ENCODE data around the gene LIPE. TPM values are rescaled to one million over a fixed set of nuclear protein-coding genes. Genes with fewer than 3 reads are reported as not detected.

The LIPE gene
- total and polyA plus RNA-seq, 7 donors = 5.3 to 27.7 (median 9.3) TPM

GRCh38 chr19:42362891-42363440 lies 64.2 kb downstream of the LIPE start:
- Histone ChIP-seq H3K9me3 (no peaks in the 10 kb centered on the region), H3K36me3 (ENCODE audit: insufficient read depth in 1 of 2, low read depth in 1 of 2) (peaks cover 0 to 47% of the 10 kb centered on the region in 2 donors), H3K27ac (no peak overlapping the region), H3K4me3 (no peak overlapping the region), H3K4me1 (peaks cover 20% of the 10 kb centered on the region), H3K27me3 (ENCODE audit: insufficient read depth in 3 of 3, low read length in 2 of 3) (no peaks in the 10 kb centered on the region)
- no peak for TF ChIP-seq CTCF (IDR thresholded peaks at IDR 0.05)
- 86 to 93% (median 87%) methylated on average over 11 to 13 of the region's 13 CpGs for WGBS, 3 donors
- intact Hi-C loops (cut with DNase I) = no loop called here
- DNase-seq = no peak
- ATAC-seq = no peak

GRCh38 chr19:42362342-42362741 lies 64.8 kb downstream of the LIPE start:
- intact Hi-C loops (cut with DNase I) = no loop called here
- Histone ChIP-seq H3K9me3 (no peaks in the 10 kb centered on the region), H3K27me3 (ENCODE audit: insufficient read depth in 3 of 3, low read length in 2 of 3) (no peaks in the 10 kb centered on the region), H3K27ac (no peak overlapping the region), H3K4me1 (peaks cover 20% of the 10 kb centered on the region), H3K36me3 (ENCODE audit: insufficient read depth in 1 of 2, low read depth in 1 of 2) (peaks cover 0 to 53% of the 10 kb centered on the region in 2 donors), H3K4me3 (no peak overlapping the region)
- TF ChIP-seq CTCF (IDR thresholded peaks at IDR 0.05) = no peak
- 95 to 98% (median 97%) methylated on average over 14 of the region's 14 CpGs for WGBS, 3 donors
- ATAC-seq (no peak), DNase-seq (no peak)

- ATAC-seq (no peak), DNase-seq (no peak)
- Histone ChIP-seq H3K27me3 (ENCODE audit: insufficient read depth in 3 of 3, low read length in 2 of 3) (no peaks in the 10 kb centered on the region), H3K4me1 (peaks cover 13% of the 10 kb centered on the region), H3K9me3 (no peaks in the 10 kb centered on the region), H3K36me3 (ENCODE audit: insufficient read depth in 1 of 2, low read depth in 1 of 2) (peaks cover 3 to 61% of the 10 kb centered on the region in 2 donors), H3K4me3 (no peak overlapping the region), H3K27ac (no peak overlapping the region)
- TF ChIP-seq CTCF (IDR thresholded peaks at IDR 0.05) = no peak
- 91 to 98% (median 94%) methylated on average over 7 of the region's 7 CpGs for WGBS, 3 donors
- intact Hi-C loops (cut with DNase I) = no loop called here
These were observed 65.7 kb downstream of the LIPE start for GRCh38 chr19:42361545-42361910.

- Histone ChIP-seq H3K9me3 (no peaks in the 10 kb centered on the region), H3K36me3 (ENCODE audit: insufficient read depth in 1 of 2, low read depth in 1 of 2) (peaks cover 3 to 67% of the 10 kb centered on the region in 2 donors), H3K4me1 (peaks cover 8% of the 10 kb centered on the region), H3K27ac (no peak overlapping the region), H3K27me3 (ENCODE audit: insufficient read depth in 3 of 3, low read length in 2 of 3) (no peaks in the 10 kb centered on the region), H3K4me3 (no peak overlapping the region)
- TF ChIP-seq CTCF (IDR thresholded peaks at IDR 0.05) = no peak
- WGBS, 3 donors = 84 to 88% (median 87%) methylated on average over 16 of the region's 16 CpGs
- no peak for DNase-seq
- intact Hi-C loops (cut with DNase I) = no loop called here
- ATAC-seq = no peak
These were observed 66.2 kb downstream of the LIPE start for GRCh38 chr19:42360787-42361544.

Data from psoas muscle (tissue), 8 donors.